ENCODE results near the gene BCS1L.

DNA sequence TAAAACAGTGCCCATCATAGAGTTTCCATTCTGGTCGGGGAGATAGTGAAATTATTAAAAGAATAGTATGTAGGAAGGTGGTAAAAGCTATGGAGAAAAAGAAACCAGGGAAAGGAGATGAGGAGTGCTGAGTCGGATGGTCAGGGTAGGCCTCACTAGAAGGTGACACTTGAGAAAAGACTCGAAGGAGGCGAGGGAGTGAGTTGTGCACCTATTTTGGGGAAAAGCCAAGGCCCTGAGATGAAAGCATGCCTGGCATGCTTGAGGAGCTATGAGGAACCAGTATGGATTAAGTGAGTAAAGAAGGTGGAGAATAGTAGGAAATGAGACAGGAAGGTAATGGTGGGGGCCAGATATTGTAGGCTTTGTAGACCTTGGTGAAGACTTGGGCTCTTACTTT is 43.9 kb downstream of the BCS1L start:
- TF ChIP-seq CTCF (conservative IDR thresholded peaks at IDR 0.05; ENCODE audit: low read depth, low read length) (no peak), EZH2phosphoT487 (IDR thresholded peaks at IDR 0.05; ENCODE audit: borderline replicate concordance, low read length) (no peak), EZH2 (IDR thresholded peaks at IDR 0.05; ENCODE audit: low read length, unreplicated experiment) (no peak)

Data from PC-3 (cell line).